Aorta (tissue), 5 donors: ENCODE data around the gene NKD1. TPM values are rescaled to one million over a fixed set of nuclear protein-coding genes. Genes with fewer than 3 reads are reported as not detected.
"Not testable (repeated sequence)": the region's sequence is repeated elsewhere in the genome, so short reads cannot be mapped to it uniquely, and the experiment has no call there.

Experiments
- ATAC-seq: fragments of 200-7000 bp; cut with Tn5 transposase; one replicate; pipeline ENCODE4 v1.9.1; 2022; ENCODE audit warnings: moderate library complexity; ENCODE audit not compliant: low FRiP score
- DNase-seq, 2 donors: peaks; one replicate each; pipeline ENCODE4 v3.0.0-alpha.2; 2020
- H3K27ac ChIP-seq, 2 donors: one replicate each; pipeline ENCODE4 v1.5.1; 2013; ENCODE audit warnings: low read length in 2 of 2, mild to moderate bottlenecking in 2 of 2, moderate library complexity in 2 of 2, control low read depth in 1 of 2, inconsistent platforms in 1 of 2, low read depth in 1 of 2
- H3K27me3 ChIP-seq, 2 donors: one replicate each; pipeline ENCODE4 v1.6.1; 2013; ENCODE audit warnings: control low read depth in 1 of 2, low read length in 1 of 2, mild to moderate bottlenecking in 1 of 2, moderate library complexity in 1 of 2; ENCODE audit not compliant: insufficient read depth in 2 of 2, control insufficient read depth in 1 of 2
- H3K36me3 ChIP-seq, 2 donors: one replicate each; pipeline ENCODE4 v1.6.1; 2013; ENCODE audit warnings: control low read depth in 1 of 2, low read length in 1 of 2, mild to moderate bottlenecking in 1 of 2; ENCODE audit not compliant: insufficient read depth in 2 of 2, control insufficient read depth in 1 of 2
- H3K4me1 ChIP-seq, 2 donors: one replicate each; pipeline ENCODE4 v1.6.1; 2013; ENCODE audit warnings: low read length in 2 of 2, control low read depth in 1 of 2, mild to moderate bottlenecking in 1 of 2, moderate library complexity in 1 of 2; ENCODE audit not compliant: insufficient read depth in 2 of 2, control insufficient read depth in 1 of 2
- H3K4me3 ChIP-seq, 2 donors: one replicate each; pipeline ENCODE4 v1.5.1; 2013; ENCODE audit warnings: low read length in 2 of 2, control low read depth in 1 of 2, mild to moderate bottlenecking in 1 of 2
- H3K9me3 ChIP-seq: one replicate; pipeline ENCODE4 v1.6.1; 2013; ENCODE audit warnings: mild to moderate bottlenecking, low read length; ENCODE audit not compliant: control insufficient read depth
- WGBS, 2 donors: extraction: QIAGEN DNeasy Blood & Tissue Kit; methylation state at CpG; one replicate each; pipeline ENCODE4 v1.1.7; 2013; 5-methylcytosine and 5-hydroxymethylcytosine counted together
- intact Hi-C, 2 donors: fragments of 100-400 bp; cut with DNase I; formaldehyde crosslinking; loops; one replicate each; pipeline versions ENCODE4 v1.14.2 to v1.15.0; 2022
- polyA plus RNA-seq, 2 donors: library from polyadenylated mRNA; stranded (reverse); fragments of 200-250 nt; gene quantifications; one replicate each; pipeline ENCODE4 v1.2.3, GENCODE V29; 2013
- total RNA-seq, 2 donors: library from RNA; stranded (reverse); fragmentation: NEBNext Ultra II Directional; extraction: Animal tissue kit (Norgen Biotek cat#: 25700); gene quantifications; one replicate each; pipeline ENCODE4 v1.2.1, GENCODE V29; 2021
- donor health status: healthy with polysubstance abuse.
- donor health status: Bipolar disorder and iron deficiency.
- donor health status: DM: no; HTN: no; CAD: no.
- donor health status: DM: no; HTN: no; CAD: no.
- donor health status: DM: yes; HTN: yes; CAD: no.

NKD1 gene
- total and polyA plus RNA-seq, 4 donors: 5.1 to 55.2 (median 21.0) TPM

DNA sequence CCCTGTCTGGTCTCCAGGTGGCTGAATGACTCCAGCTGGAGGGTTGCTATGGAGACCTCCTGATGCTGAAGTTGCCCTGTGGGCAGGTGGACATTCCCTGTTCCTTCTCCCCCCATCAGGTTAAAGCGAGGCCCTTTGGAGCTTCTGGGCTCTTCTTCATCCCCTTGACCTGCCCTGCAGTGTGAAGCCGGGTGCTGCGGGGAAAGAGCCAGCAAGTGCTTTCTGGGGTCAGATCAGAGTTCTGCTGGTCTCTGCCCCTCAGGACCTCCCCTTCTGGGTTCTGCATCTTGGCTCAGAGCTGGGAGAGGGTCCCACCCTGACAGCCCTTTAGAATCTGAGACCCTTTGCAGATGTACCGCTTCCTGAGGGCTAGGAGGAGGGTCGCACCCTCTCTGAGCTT lies 25.1 kb downstream of the NKD1 start:
- ATAC-seq (no peak), DNase-seq (peak in 1 of 2 donors; percentile 50)
- Histone ChIP-seq H3K4me3 (no peak overlapping the region), H3K27ac (peak overlapping the region in 1 of 2 donors; percentile 22), H3K27me3 (no peaks in the 10 kb centered on the region), H3K9me3 (no peaks in the 10 kb centered on the region), H3K4me1 (no peaks in the 10 kb centered on the region), H3K36me3 (no peaks in the 10 kb centered on the region)
- intact Hi-C loops: no loop called here
- 92 to 93% methylated on average over 5 of the region's 5 CpGs for WGBS, 2 donors

DNA sequence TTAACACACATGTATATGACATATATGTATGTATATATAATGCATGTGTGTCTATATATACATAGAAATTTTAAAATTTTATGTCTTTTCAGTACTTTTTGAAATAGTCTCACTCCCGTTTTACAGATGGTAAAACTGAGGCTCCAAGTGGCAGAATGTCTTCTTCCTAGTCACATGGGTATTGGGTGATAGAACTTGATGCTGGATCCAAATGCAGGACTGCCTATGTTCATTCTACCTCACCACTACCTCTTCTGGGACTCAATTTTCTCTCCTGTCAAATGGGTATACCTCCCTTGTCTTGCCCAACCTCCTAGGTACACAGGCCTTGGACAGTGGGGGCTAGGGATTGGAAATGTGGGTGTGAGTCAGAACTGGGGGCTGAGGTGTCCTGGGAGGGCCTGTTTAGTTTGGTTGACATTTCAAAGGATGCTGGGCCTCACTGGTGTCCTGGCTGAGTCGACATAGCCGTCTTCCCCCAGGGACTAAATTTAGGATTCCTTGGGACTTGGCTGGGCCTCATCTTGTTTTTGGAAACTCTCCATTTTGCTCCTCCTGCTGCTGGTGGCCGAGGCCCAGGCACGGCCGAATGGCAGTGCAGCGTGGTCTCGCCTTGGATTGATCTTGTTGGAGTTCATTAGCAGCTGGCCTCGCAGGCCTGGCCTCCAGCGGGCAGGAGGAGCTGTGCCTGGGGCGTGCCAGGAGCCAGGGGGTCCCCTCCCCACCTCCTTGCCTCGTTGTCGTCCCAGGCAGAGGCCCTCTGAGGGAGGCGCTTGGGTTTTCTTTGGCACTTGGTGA lies 25.9 kb downstream of the NKD1 start:
- Histone ChIP-seq H3K4me1 (no peaks in the 10 kb centered on the region), H3K27ac (peak overlapping the region; percentile 28 to 49), H3K9me3 (no peaks in the 10 kb centered on the region), H3K27me3 (no peaks in the 10 kb centered on the region), H3K36me3 (no peaks in the 10 kb centered on the region), H3K4me3 (no peak overlapping the region)
- DNase-seq: peak; percentile 75 to 84
- intact Hi-C loops: no loop called here
- WGBS, 2 donors: 12 to 14% methylated on average over 14 of the region's 14 CpGs
- ATAC-seq: peak; percentile 62

DNA sequence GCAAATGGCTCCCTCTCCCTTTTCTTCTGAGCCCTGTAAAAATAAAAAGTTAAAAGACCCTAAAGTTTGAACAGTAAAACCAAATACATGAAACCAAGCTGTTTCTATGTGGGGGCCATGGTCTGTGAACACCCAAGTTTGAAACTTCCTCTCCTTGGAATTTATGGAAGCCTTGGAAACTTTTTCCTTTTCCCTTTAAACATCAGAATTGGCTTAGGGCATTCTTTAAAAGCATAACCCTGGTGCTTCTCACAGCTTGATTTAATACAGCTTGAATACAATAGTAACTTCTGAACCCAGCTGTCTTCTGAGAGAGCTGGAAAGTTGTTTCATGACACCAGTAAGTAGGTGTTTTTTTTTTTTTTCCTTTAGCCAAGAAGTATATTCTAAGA lies 26.5 kb downstream of the NKD1 start:
- intact Hi-C loops: no loop called here

DNA sequence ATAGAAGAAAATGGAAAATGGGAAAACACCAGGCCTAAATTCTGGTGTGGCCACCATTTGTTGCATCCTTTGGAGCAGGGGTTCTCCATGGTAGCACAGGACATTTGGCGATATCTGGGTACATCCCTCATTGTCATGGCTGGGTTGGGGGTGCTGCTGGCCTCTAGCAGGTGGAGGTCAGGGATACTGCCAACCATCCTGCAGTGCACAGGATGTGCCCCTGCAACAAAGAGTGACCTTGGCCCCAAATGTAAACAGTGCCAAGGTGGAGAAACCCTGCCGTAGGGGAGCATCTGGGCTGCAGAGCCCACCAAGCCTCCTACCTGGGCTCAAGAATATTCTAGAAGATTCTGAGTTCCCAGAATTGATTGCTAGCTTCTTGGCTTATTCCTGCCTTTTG lies 27.5 kb downstream of the NKD1 start:
- WGBS, 2 donors: 92 to 99% methylated on average over 2 of the region's 2 CpGs
- ATAC-seq (no peak), DNase-seq (peak in 1 of 2 donors; percentile 21)
- Histone ChIP-seq H3K27me3 (no peaks in the 10 kb centered on the region), H3K27ac (peak overlapping the region in 1 of 2 donors; percentile 45), H3K36me3 (no peaks in the 10 kb centered on the region), H3K4me1 (no peaks in the 10 kb centered on the region), H3K9me3 (no peaks in the 10 kb centered on the region), H3K4me3 (no peak overlapping the region)
- intact Hi-C loops: no loop called here

More for the DNA sequence above, 26.5 kb downstream of the NKD1 start:
- peak overlapping the region in 1 of 2 donors; percentile 49 for H3K27ac ChIP-seq
- no peaks in the 10 kb centered on the region for H3K36me3 ChIP-seq
- DNase-seq (no peak), ATAC-seq (no peak)
- no peaks in the 10 kb centered on the region for H3K27me3 ChIP-seq
- H3K9me3 ChIP-seq: no peaks in the 10 kb centered on the region
- no peaks in the 10 kb centered on the region for H3K4me1 ChIP-seq
- H3K4me3 ChIP-seq: no peak overlapping the region

DNA sequence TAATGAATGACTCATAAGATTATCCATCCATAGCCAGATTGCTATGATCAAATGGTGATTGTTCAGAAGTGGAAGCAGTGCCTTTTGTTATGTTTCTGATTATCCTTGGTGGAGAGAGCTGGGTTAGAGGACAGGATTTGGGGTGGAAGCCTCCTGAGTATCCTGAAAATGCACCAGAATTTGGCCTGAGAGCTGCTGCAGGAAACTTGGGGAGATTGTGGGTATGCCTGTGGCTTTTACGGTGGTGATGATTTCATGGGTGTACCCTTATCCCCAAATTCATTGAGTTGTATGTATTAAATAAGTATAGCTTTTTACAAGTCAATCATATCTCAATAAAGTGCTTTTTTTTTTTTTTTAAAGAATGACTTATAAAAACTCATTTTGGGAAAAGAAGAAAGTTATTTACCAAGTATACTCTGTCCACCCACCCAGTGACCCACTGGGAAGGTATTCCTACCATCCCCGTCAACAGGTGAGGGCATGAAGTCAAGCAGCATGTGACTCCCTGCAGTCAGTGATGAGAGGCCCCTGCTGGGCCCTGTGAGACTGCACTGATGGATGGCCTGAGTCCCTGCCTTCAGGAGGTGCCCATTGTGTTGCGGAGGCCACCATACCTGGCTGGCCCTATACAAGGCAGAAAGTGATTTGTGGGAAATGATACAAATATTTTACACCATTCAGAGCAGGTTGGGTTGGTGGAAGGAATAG lies 28.4 kb downstream of the NKD1 start:
- Histone ChIP-seq H3K27me3 (no peaks in the 10 kb centered on the region), H3K4me1 (peaks cover 2 to 7% of the 10 kb centered on the region in 2 donors), H3K36me3 (no peaks in the 10 kb centered on the region), H3K27ac (no peak overlapping the region), H3K4me3 (no peak overlapping the region), H3K9me3 (no peaks in the 10 kb centered on the region)
- ATAC-seq (no peak), DNase-seq (peak in 1 of 2 donors; percentile 39)
- intact Hi-C loops: no loop called here
- WGBS, 2 donors: 98 to 100% methylated on average over 3 of the region's 3 CpGs

DNA sequence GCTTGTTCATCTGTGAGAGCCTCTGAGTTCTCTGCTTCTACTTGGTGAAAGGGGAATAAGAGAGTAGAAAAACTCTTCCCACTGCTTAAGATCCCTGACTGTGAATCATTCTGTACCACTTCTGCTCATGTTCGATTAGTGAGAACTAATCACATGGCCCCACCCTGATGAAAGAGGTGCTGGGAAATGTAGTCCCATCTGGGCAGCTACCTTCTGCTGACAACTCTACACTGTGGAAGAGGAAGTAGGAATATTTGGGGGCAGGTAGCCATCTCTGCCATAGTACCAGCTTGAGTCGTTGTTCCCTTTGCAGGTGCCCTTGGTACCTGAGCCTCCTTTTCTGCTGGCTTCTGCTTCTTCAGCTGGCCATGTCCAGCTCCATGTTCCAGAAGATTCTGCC lies 29.9 kb downstream of the NKD1 start:
- WGBS, 2 donors: 71 to 78% methylated on average over 2 of the region's 2 CpGs

DNA sequence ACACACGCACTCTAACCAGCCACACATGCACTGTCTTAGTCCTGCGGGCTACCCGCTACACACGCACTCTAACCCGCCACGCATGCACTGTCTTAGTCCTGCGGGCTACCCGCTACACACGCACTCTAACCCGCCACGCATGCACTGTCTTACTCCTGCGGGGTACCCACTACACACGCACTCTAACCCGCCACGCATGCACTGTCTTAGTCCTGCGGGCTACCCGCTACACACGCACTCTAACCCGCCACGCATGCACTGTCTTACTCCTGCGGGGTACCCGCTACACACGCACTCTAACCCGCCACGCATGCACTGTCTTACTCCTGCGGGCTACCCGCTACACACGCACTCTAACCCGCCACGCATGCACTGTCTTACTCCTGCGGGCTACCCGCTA lies 31.2 kb downstream of the NKD1 start:
- H3K4me3 ChIP-seq, H3K36me3 ChIP-seq, H3K27me3 ChIP-seq, H3K27ac ChIP-seq, ATAC-seq, intact Hi-C loops, H3K9me3 ChIP-seq: not testable (repeated sequence)
- 98% methylated on average over 32 of the region's 32 CpGs for WGBS, 2 donors
- peaks cover 9 to 14% of the 10 kb centered on the region in 2 donors for H3K4me1 ChIP-seq
- DNase-seq: peak in 1 of 2 donors; percentile 12

More for the DNA sequence above, 29.9 kb downstream of the NKD1 start:
- no peaks in the 10 kb centered on the region for H3K9me3 ChIP-seq
- no peaks in the 10 kb centered on the region for H3K27me3 ChIP-seq
- no peak for ATAC-seq
- no peak overlapping the region for H3K4me3 ChIP-seq
- H3K27ac ChIP-seq: no peak overlapping the region
- peaks cover 9 to 14% of the 10 kb centered on the region in 2 donors for H3K4me1 ChIP-seq
- no peaks in the 10 kb centered on the region for H3K36me3 ChIP-seq
- intact Hi-C loops: no loop called here
- DNase-seq: peak in 1 of 2 donors; percentile 16

DNA sequence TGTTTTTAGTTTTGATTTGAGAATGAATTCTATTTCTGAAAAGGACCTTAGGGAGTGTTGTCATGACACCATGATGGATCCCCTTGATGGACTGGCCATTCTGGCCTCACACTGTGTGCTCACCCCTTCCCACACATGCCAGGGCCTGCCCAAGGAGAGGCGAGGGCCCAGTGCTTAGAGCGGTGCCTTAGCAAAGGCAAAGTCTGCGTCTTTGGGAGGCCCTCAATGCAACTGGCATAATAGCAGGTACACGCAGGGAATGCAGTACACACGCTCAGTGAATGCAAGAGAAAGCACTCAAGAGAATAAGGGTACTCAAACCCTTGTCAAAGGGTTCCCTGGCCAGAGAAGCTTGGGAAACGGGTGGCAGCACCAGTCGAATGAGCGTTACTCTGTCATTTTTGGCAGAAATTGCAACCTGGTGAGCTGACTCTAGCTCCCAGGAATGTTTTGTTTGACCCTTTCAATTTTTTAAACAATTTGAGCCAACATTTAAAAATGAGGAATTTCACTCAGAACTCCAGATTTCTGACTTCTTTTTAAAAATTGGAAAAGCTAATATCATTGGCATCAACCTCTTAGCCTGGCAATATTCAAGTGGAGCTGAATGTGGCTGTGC lies 32.1 kb downstream of the NKD1 start:
- Histone ChIP-seq H3K27ac (peak overlapping the region in 1 of 2 donors; percentile 43), H3K4me1 (peaks cover 9 to 19% of the 10 kb centered on the region in 2 donors), H3K4me3 (no peak overlapping the region), H3K36me3 (no peaks in the 10 kb centered on the region), H3K27me3 (no peaks in the 10 kb centered on the region), H3K9me3 (no peaks in the 10 kb centered on the region)
- intact Hi-C loops: no loop called here
- DNase-seq (peak in 1 of 2 donors; percentile 38), ATAC-seq (no peak)
- 28 to 43% methylated on average over 8 of the region's 8 CpGs for WGBS, 2 donors
